Colonic mucosa (tissue), 4 donors: ENCODE data around the gene PET117. TPM values are rescaled to one million over a fixed set of nuclear protein-coding genes. Genes with fewer than 3 reads are reported as not detected.
"Not testable (repeated sequence)": the region's sequence is repeated elsewhere in the genome, so short reads cannot be mapped to it uniquely, and the experiment has no call there.

Experiments
- DNase-seq: peaks from one replicate; pipeline ENCODE4 v3.0.0-alpha.2; 2020
- H3K27ac ChIP-seq: fragments of 200-600 bp; one replicate; pipeline ENCODE4 v1.8.0; 2021
- H3K27me3 ChIP-seq: fragments of 200-600 bp; one replicate; pipeline ENCODE4 v1.8.0; 2021
- H3K36me3 ChIP-seq: fragments of 200-600 bp; one replicate; pipeline ENCODE4 v1.8.0; 2021
- H3K4me1 ChIP-seq: fragments of 200-600 bp; one replicate; pipeline ENCODE4 v1.8.0; 2021; ENCODE audit warnings: mild to moderate bottlenecking
- H3K4me3 ChIP-seq: fragments of 200-600 bp; one replicate; pipeline ENCODE4 v1.8.0; 2021
- H3K9ac ChIP-seq, 2 donors: one replicate each; pipeline ENCODE4 v1.7.0; 2013; ENCODE audit warnings: control low read depth in 2 of 2, low read depth in 2 of 2, low read length in 2 of 2
- H3K9me3 ChIP-seq: fragments of 200-600 bp; one replicate; pipeline ENCODE4 v1.8.0; 2021
- intact Hi-C: fragments of 100-400 bp; cut with DNase I; formaldehyde crosslinking; loops from one replicate; pipeline ENCODE4 v1.14.1; 2022
- total RNA-seq, 2 donors: library from RNA; stranded (reverse); fragmentation: NEBNext Ultra II Directional in 1 of 2; extraction: Animal tissue kit (Norgen Biotek cat#: 25700) in 1 of 2; gene quantifications; one replicate each; pipeline ENCODE4 v1.2.1, GENCODE V29; 2021
- TF ChIP-seq, protein P1 (sequence below): fragments of 200-600 bp; IDR thresholded peaks from one replicate; pipeline ENCODE4 v1.8.0; 2022; ENCODE audit warnings: antibody characterized with exemption, mild to moderate bottlenecking
- donor health status: healthy.
- donor health status: DM: no; HTN: no; CAD: no.
- donor health status: DM: no; HTN: no; CAD: no.

Gene PET117
- total RNA-seq, 2 donors from 2014 or later: 16.2 to 17.5 TPM

DNA sequence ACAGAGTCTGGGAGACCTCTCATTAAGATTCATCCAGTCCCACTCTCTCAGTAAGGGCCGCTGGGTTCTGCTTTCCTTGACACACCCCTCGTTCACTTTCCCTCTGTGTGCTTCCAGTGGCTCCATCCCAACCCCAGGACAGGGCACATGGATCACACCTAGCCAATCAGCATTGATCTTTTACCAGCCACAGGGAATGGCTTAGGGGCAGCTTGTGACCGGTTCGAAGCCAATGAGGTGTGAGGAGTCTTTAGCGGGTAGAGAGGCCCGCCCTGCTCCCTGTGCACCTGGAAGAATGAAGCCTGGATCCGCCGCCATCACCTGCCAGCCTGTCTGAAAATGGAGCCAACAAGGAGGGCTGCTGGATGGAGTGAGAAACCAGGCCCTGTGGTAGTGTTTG, 44.8 kb upstream of the PET117 start:
- DNase-seq: no peak
- TF ChIP-seq, protein P1, sequence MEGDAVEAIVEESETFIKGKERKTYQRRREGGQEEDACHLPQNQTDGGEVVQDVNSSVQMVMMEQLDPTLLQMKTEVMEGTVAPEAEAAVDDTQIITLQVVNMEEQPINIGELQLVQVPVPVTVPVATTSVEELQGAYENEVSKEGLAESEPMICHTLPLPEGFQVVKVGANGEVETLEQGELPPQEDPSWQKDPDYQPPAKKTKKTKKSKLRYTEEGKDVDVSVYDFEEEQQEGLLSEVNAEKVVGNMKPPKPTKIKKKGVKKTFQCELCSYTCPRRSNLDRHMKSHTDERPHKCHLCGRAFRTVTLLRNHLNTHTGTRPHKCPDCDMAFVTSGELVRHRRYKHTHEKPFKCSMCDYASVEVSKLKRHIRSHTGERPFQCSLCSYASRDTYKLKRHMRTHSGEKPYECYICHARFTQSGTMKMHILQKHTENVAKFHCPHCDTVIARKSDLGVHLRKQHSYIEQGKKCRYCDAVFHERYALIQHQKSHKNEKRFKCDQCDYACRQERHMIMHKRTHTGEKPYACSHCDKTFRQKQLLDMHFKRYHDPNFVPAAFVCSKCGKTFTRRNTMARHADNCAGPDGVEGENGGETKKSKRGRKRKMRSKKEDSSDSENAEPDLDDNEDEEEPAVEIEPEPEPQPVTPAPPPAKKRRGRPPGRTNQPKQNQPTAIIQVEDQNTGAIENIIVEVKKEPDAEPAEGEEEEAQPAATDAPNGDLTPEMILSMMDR: no peak
- Histone ChIP-seq H3K27me3 (no peaks in the 10 kb centered on the region), H3K27ac (no peak overlapping the region), H3K36me3 (no peaks in the 10 kb centered on the region), H3K4me1 (no peaks in the 10 kb centered on the region), H3K4me3 (no peak overlapping the region), H3K9me3 (no peaks in the 10 kb centered on the region), H3K9ac (no peak overlapping the region)
- intact Hi-C loops: no loop called here

GRCh38 chr20:18093388-18093787, 44.3 kb upstream of the PET117 start:
- Histone ChIP-seq H3K27ac (no peak overlapping the region), H3K36me3 (no peaks in the 10 kb centered on the region), H3K27me3 (no peaks in the 10 kb centered on the region), H3K4me1 (no peaks in the 10 kb centered on the region), H3K9me3 (no peaks in the 10 kb centered on the region), H3K9ac (no peak overlapping the region), H3K4me3 (no peak overlapping the region)
- no peak for DNase-seq
- intact Hi-C loops: no loop called here
- TF ChIP-seq, protein P1: no peak

GRCh38 chr20:18094191-18094590, 43.5 kb upstream of the PET117 start:
- Histone ChIP-seq H3K9ac (no peak overlapping the region), H3K36me3 (no peaks in the 10 kb centered on the region), H3K4me3 (no peak overlapping the region), H3K4me1 (no peaks in the 10 kb centered on the region), H3K9me3 (no peaks in the 10 kb centered on the region), H3K27me3 (no peaks in the 10 kb centered on the region), H3K27ac (no peak overlapping the region)
- TF ChIP-seq, protein P1: no peak
- DNase-seq: no peak
- intact Hi-C loops: no loop called here

GRCh38 chr20:18100569-18100968, 37.1 kb upstream of the PET117 start:
- H3K27ac ChIP-seq, H3K4me1 ChIP-seq, H3K27me3 ChIP-seq, DNase-seq, H3K36me3 ChIP-seq, H3K9me3 ChIP-seq, H3K9ac ChIP-seq, intact Hi-C loops, H3K4me3 ChIP-seq: not testable (repeated sequence)

- H3K4me3 ChIP-seq: no peak overlapping the region
- no peaks in the 10 kb centered on the region for H3K27me3 ChIP-seq
- DNase-seq: no peak
- TF ChIP-seq, protein P1: no peak
- no peaks in the 10 kb centered on the region for H3K36me3 ChIP-seq
- H3K27ac ChIP-seq: no peak overlapping the region
- H3K9ac ChIP-seq: no peak overlapping the region
- H3K4me1 ChIP-seq: no peaks in the 10 kb centered on the region
- intact Hi-C loops: no loop called here
- H3K9me3 ChIP-seq: no peaks in the 10 kb centered on the region
These were observed 36.4 kb upstream of the PET117 start for GRCh38 chr20:18101125-18101810.

- H3K9me3 ChIP-seq: no peaks in the 10 kb centered on the region
- no peak overlapping the region for H3K9ac ChIP-seq
- no peak overlapping the region for H3K27ac ChIP-seq
- TF ChIP-seq, protein P1: no peak
- no peak for DNase-seq
- H3K4me3 ChIP-seq: no peak overlapping the region
- H3K4me1 ChIP-seq: no peaks in the 10 kb centered on the region
- H3K27me3 ChIP-seq: no peaks in the 10 kb centered on the region
- H3K36me3 ChIP-seq: no peaks in the 10 kb centered on the region
- intact Hi-C loops: no loop called here
These were observed 34.2 kb upstream of the PET117 start for GRCh38 chr20:18103497-18103896.
